SJCRH30 (cell line): ENCODE measurements around the gene SSPN. TPM values are rescaled to one million over a fixed set of nuclear protein-coding genes. Genes with fewer than 3 reads are reported as not detected.

Experiments
- DNase-seq, 2 experiments: peaks; one replicate each; pipeline ENCODE4 v3.0.0-alpha.2; 2015 to 2020
- H3K27ac ChIP-seq: fragments of 250-450 bp; sonication (Bioruptor Pico); 2 replicates; pipeline ENCODE4 v1.5.1; 2020; ENCODE audit warnings: mild to moderate bottlenecking, moderate library complexity
- H3K27me3 ChIP-seq: fragments of 250-450 bp; sonication (Bioruptor Pico); 2 replicates; pipeline ENCODE4 v1.5.1; 2020; ENCODE audit warnings: mild to moderate bottlenecking, moderate library complexity
- H3K36me3 ChIP-seq: fragments of 250-450 bp; sonication (Bioruptor Pico); 2 replicates; pipeline ENCODE4 v1.5.1; 2020; ENCODE audit warnings: mild to moderate bottlenecking, moderate library complexity
- H3K4me1 ChIP-seq: fragments of 250-450 bp; sonication (Bioruptor Pico); 2 replicates; pipeline ENCODE4 v1.5.1; 2020; ENCODE audit warnings: mild to moderate bottlenecking, moderate library complexity
- H3K4me3 ChIP-seq: fragments of 250-450 bp; sonication (Bioruptor Pico); 2 replicates; pipeline ENCODE4 v1.5.1; 2020; ENCODE audit warnings: mild to moderate bottlenecking, moderate library complexity
- H3K9me3 ChIP-seq: fragments of 250-450 bp; sonication (Bioruptor Pico); replicated peaks from 2 replicates; pipeline ENCODE4 v1.5.1; 2020; ENCODE audit warnings: mild to moderate bottlenecking, moderate library complexity
- total RNA-seq: library from RNA; depleted of rRNA; stranded (reverse); fragments of >200 nt; shearing (Covaris generic); gene quantifications from 2 replicates; pipeline ENCODE4 v1.2.3, GENCODE V29; 2014; rRNA removed

Gene SSPN
- total RNA-seq, 1 experiment from 2014 or later: 2.8 TPM

GRCh38 chr12:26286186-26286585, 90.8 kb downstream of the SSPN start:
- no peak overlapping the region for H3K27ac ChIP-seq
- H3K36me3 ChIP-seq: no peaks in the 10 kb centered on the region
- no peaks in the 10 kb centered on the region for H3K27me3 ChIP-seq
- DNase-seq: no peak
- H3K4me3 ChIP-seq: no peak overlapping the region
- peaks cover 9% of the 10 kb centered on the region for H3K4me1 ChIP-seq
- H3K9me3 ChIP-seq: no peaks in the 10 kb centered on the region

- peak; percentile 61 to 66 for DNase-seq
- H3K36me3 ChIP-seq: no peaks in the 10 kb centered on the region
- H3K27me3 ChIP-seq: no peaks in the 10 kb centered on the region
- H3K4me1 ChIP-seq: peaks cover 9% of the 10 kb centered on the region
- H3K9me3 ChIP-seq: no peaks in the 10 kb centered on the region
- H3K27ac ChIP-seq: no peak overlapping the region
- no peak overlapping the region for H3K4me3 ChIP-seq
These were observed 92.5 kb downstream of the SSPN start for GRCh38 chr12:26287671-26288381.

- no peak for DNase-seq
- no peak overlapping the region for H3K4me3 ChIP-seq
- no peaks in the 10 kb centered on the region for H3K9me3 ChIP-seq
These were observed 95.2 kb downstream of the SSPN start for GRCh38 chr12:26290565-26290964.

GRCh38 chr12:26292596-26292995, 97.2 kb downstream of the SSPN start:
- Histone ChIP-seq H3K4me3 (no peak overlapping the region), H3K4me1 (peaks cover 9% of the 10 kb centered on the region), H3K27ac (no peak overlapping the region), H3K9me3 (no peaks in the 10 kb centered on the region; the same call in 1 of the 2 replicates), H3K27me3 (no peaks in the 10 kb centered on the region), H3K36me3 (no peaks in the 10 kb centered on the region)
- no peak for DNase-seq

More at GRCh38 chr12:26290565-26290964, 95.2 kb downstream of the SSPN start:
- Histone ChIP-seq H3K27me3 (no peaks in the 10 kb centered on the region), H3K4me1 (peaks cover 9% of the 10 kb centered on the region), H3K27ac (no peak overlapping the region), H3K36me3 (no peaks in the 10 kb centered on the region)

- Histone ChIP-seq H3K27me3 (no peaks in the 10 kb centered on the region), H3K4me3 (no peak overlapping the region), H3K27ac (no peak overlapping the region), H3K9me3 (no peaks in the 10 kb centered on the region; the same call in 1 of the 2 replicates), H3K4me1 (peaks cover under 1% of the 10 kb centered on the region), H3K36me3 (no peaks in the 10 kb centered on the region)
- DNase-seq: no peak
These were observed 98.2 kb downstream of the SSPN start for GRCh38 chr12:26293612-26294011.

GRCh38 chr12:26295001-26295400, 99.6 kb downstream of the SSPN start:
- H3K9me3 ChIP-seq: no peaks in the 10 kb centered on the region; the same call in 1 of the 2 replicates
- no peak overlapping the region for H3K4me3 ChIP-seq
- H3K27ac ChIP-seq: no peak overlapping the region
- H3K4me1 ChIP-seq: peaks cover 7% of the 10 kb centered on the region
- no peak for DNase-seq
- H3K27me3 ChIP-seq: no peaks in the 10 kb centered on the region
- H3K36me3 ChIP-seq: no peaks in the 10 kb centered on the region

GRCh38 chr12:26297396-26298070, 102.2 kb downstream of the SSPN start:
- H3K27me3 ChIP-seq: no peaks in the 10 kb centered on the region
- H3K9me3 ChIP-seq: no peaks in the 10 kb centered on the region; the same call in 1 of the 2 replicates
- no peaks in the 10 kb centered on the region for H3K36me3 ChIP-seq
- no peak overlapping the region for H3K27ac ChIP-seq
- H3K4me3 ChIP-seq: no peak overlapping the region
- no peak for DNase-seq
- H3K4me1 ChIP-seq: peaks cover 7% of the 10 kb centered on the region

- no peaks in the 10 kb centered on the region; the same call in 1 of the 2 replicates for H3K9me3 ChIP-seq
- no peaks in the 10 kb centered on the region for H3K27me3 ChIP-seq
- peak overlapping the region; percentile 16 for H3K27ac ChIP-seq
- peaks cover 7% of the 10 kb centered on the region for H3K4me1 ChIP-seq
- H3K4me3 ChIP-seq: peak overlapping the region; percentile 31
- peak in 1 of 2 experiments; percentile 29 for DNase-seq
- no peaks in the 10 kb centered on the region for H3K36me3 ChIP-seq
These were observed 103.6 kb downstream of the SSPN start for GRCh38 chr12:26298785-26299621.

GRCh38 chr12:26299751-26300150, 104.4 kb downstream of the SSPN start:
- DNase-seq: no peak
- no peak overlapping the region; the same call in 1 of the 2 replicates for H3K4me3 ChIP-seq
- peaks cover 10% of the 10 kb centered on the region for H3K4me1 ChIP-seq
- H3K27me3 ChIP-seq: no peaks in the 10 kb centered on the region
- H3K9me3 ChIP-seq: no peaks in the 10 kb centered on the region; the same call in 1 of the 2 replicates
- no peak overlapping the region for H3K27ac ChIP-seq
- no peaks in the 10 kb centered on the region for H3K36me3 ChIP-seq

Other genes starting within 250 kb of the SSPN start
- gene RASSF8, start 236.9 kb upstream of the SSPN start, total RNA-seq: 22.4 and 24.5 TPM in 2 replicates
- 3.1 and 4.1 TPM in 2 replicates for gene BHLHE41, start 70.5 kb upstream of the SSPN start, total RNA-seq